Activated T-helper 1 cell treated with Interleukin-2 at 50 U/mL for 16 hours (primary cell): Measurements from ENCODE around the gene NR3C2.
"Not testable (repeated sequence)": the region's sequence is repeated elsewhere in the genome, so short reads cannot be mapped to it uniquely, and the experiment has no call there.

Source experiments
- DNase-seq: peaks from one replicate; pipeline ENCODE4 v3.0.0-alpha.2; 2020; ENCODE audit warnings: low read depth

The NR3C2 gene

GRCh38 chr4:148366251-148366650, 76.0 kb downstream of the NR3C2 start:
- DNase-seq, result no peak

- no peak for DNase-seq
Observed at GRCh38 chr4:148364525-148364924, 77.7 kb downstream of the NR3C2 start.

GRCh38 chr4:148359769-148360168, 82.4 kb downstream of the NR3C2 start:
- DNase-seq, result no peak

- no peak for DNase-seq
Observed at GRCh38 chr4:148355442-148356123, 86.6 kb downstream of the NR3C2 start.

GRCh38 chr4:148354186-148354585, 88.0 kb downstream of the NR3C2 start:
- DNase-seq, result no peak

GRCh38 chr4:148353571-148353970, 88.6 kb downstream of the NR3C2 start:
- no peak for DNase-seq

- DNase-seq, result no peak
Observed at GRCh38 chr4:148349153-148349552, 93.1 kb downstream of the NR3C2 start.

- no peak for DNase-seq
Observed at GRCh38 chr4:148346657-148347056, 95.6 kb downstream of the NR3C2 start.

- no peak for DNase-seq
Observed at GRCh38 chr4:148345509-148345908, 96.7 kb downstream of the NR3C2 start.

- DNase-seq, result no peak
Observed at GRCh38 chr4:148344941-148345340, 97.3 kb downstream of the NR3C2 start.

- DNase-seq, result no peak
Observed at GRCh38 chr4:148344352-148344751, 97.9 kb downstream of the NR3C2 start.

- DNase-seq, result no peak
Observed at GRCh38 chr4:148341980-148342800, 100.0 kb downstream of the NR3C2 start.

GRCh38 chr4:148335133-148335532, 107.1 kb downstream of the NR3C2 start:
- no peak for DNase-seq

- DNase-seq, result no peak
Observed at GRCh38 chr4:148333265-148333664, 108.9 kb downstream of the NR3C2 start.

GRCh38 chr4:148332486-148332885, 109.7 kb downstream of the NR3C2 start:
- no peak for DNase-seq

- no peak for DNase-seq
Observed at GRCh38 chr4:148330724-148331123, 111.5 kb downstream of the NR3C2 start.

- DNase-seq, result no peak
Observed at GRCh38 chr4:148330161-148330560, 112.1 kb downstream of the NR3C2 start.

GRCh38 chr4:148329751-148330150, 112.5 kb downstream of the NR3C2 start:
- DNase-seq, result no peak

GRCh38 chr4:148327683-148328082, 114.5 kb downstream of the NR3C2 start:
- no peak for DNase-seq

GRCh38 chr4:148323316-148323715, 118.9 kb downstream of the NR3C2 start:
- DNase-seq, result not testable (repeated sequence)

- DNase-seq, result no peak
Observed at GRCh38 chr4:148315049-148315448, 127.2 kb downstream of the NR3C2 start.

GRCh38 chr4:148312956-148313490, 129.2 kb downstream of the NR3C2 start:
- DNase-seq, result no peak

GRCh38 chr4:148311526-148311925, 130.7 kb downstream of the NR3C2 start:
- no peak for DNase-seq
